ENCODE data around the gene SPTB.

Gene SPTB

DNA sequence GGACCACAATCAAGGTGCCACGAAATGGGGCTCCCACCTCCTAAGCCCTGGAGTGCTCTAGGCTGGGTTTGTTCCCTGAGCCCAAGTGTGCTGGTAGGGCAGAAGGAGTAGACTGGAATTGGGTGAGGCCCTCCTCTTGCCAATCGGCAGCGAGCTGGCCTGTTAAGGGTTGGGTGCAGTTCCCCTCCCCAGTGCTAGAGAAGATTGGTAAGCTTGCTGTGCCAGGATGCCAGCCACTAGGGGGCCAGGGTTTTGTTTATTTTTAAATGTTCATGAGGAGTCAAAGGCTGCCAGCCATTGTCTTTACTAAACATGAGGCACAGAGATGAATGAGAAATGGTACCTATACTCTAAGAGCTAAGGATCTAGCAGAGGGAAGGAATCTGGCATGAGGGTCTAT lies 79.7 kb downstream of the SPTB start:
- H3K27ac ChIP-seq, result no peak overlapping the region
- TF ChIP-seq, protein P1, sequence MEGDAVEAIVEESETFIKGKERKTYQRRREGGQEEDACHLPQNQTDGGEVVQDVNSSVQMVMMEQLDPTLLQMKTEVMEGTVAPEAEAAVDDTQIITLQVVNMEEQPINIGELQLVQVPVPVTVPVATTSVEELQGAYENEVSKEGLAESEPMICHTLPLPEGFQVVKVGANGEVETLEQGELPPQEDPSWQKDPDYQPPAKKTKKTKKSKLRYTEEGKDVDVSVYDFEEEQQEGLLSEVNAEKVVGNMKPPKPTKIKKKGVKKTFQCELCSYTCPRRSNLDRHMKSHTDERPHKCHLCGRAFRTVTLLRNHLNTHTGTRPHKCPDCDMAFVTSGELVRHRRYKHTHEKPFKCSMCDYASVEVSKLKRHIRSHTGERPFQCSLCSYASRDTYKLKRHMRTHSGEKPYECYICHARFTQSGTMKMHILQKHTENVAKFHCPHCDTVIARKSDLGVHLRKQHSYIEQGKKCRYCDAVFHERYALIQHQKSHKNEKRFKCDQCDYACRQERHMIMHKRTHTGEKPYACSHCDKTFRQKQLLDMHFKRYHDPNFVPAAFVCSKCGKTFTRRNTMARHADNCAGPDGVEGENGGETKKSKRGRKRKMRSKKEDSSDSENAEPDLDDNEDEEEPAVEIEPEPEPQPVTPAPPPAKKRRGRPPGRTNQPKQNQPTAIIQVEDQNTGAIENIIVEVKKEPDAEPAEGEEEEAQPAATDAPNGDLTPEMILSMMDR (conservative IDR thresholded peaks at IDR 0.05; ENCODE audit: low read depth), result peak; percentile 26; the same call in 1 of the 2 replicates
- no peak for DNase-seq (ENCODE audit: low spot score)
- POLR2A ChIA-PET (ENCODE audit: low non-redundant PET), result no interaction called here
- CTCF ChIA-PET, result interaction anchor here (0.6 to 1.1 kb wide), 8 partner anchors 12 to 138 kb away, joined by 3 to 4 read pairs (median 3); partner anchors contain the start of gene SPTB

GRCh38 chr14:64799555-64799954 lies 80.2 kb downstream of the SPTB start:
- POLR2A ChIA-PET (ENCODE audit: low non-redundant PET), result no interaction called here
- DNase-seq (ENCODE audit: low spot score), result no peak
- no peak overlapping the region for H3K27ac ChIP-seq
- CTCF ChIA-PET, result interaction anchor here (0.6 to 1.1 kb wide), 7 partner anchors 13 to 139 kb away, joined by 3 to 4 read pairs (median 3); no protein-coding TSS in a partner anchor
- TF ChIP-seq, protein P1 (conservative IDR thresholded peaks at IDR 0.05; ENCODE audit: low read depth), result no peak

GRCh38 chr14:64796369-64796768 lies 83.3 kb downstream of the SPTB start:
- TF ChIP-seq, protein P1 (conservative IDR thresholded peaks at IDR 0.05; ENCODE audit: low read depth), result no peak
- CTCF ChIA-PET, result no interaction called here
- no peak overlapping the region for H3K27ac ChIP-seq
- no peak for DNase-seq (ENCODE audit: low spot score)
- POLR2A ChIA-PET (ENCODE audit: low non-redundant PET), result no interaction called here

GRCh38 chr14:64795921-64796320 lies 83.8 kb downstream of the SPTB start:
- no peak for DNase-seq (ENCODE audit: low spot score)
- H3K27ac ChIP-seq, result no peak overlapping the region
- POLR2A ChIA-PET (ENCODE audit: low non-redundant PET), result no interaction called here
- CTCF ChIA-PET, result interaction anchor here (0.7 to 1.3 kb wide), 2 partner anchors 27 to 88 kb away, joined by 3 read pairs; no protein-coding TSS in a partner anchor
- TF ChIP-seq, protein P1 (conservative IDR thresholded peaks at IDR 0.05; ENCODE audit: low read depth), result no peak

- ChIA-PET CTCF (interaction anchor here (0.7 to 1.3 kb wide), 3 partner anchors 19 to 87 kb away, joined by 3 read pairs; no protein-coding TSS in a partner anchor), POLR2A (ENCODE audit: low non-redundant PET) (no interaction called here)
Measured at GRCh38 chr14:64795211-64795610, 84.5 kb downstream of the SPTB start.

GRCh38 chr14:64792871-64793560 lies 86.7 kb downstream of the SPTB start:
- ChIA-PET POLR2A (ENCODE audit: low non-redundant PET) (no interaction called here), CTCF (interaction anchor here (1.7 kb wide), 1 partner anchor 8 kb away, joined by 8 read pairs; no protein-coding TSS in a partner anchor)
- TF ChIP-seq, protein P1 (conservative IDR thresholded peaks at IDR 0.05; ENCODE audit: low read depth), result no peak
- no peak overlapping the region for H3K27ac ChIP-seq
- no peak for DNase-seq (ENCODE audit: low spot score)

More at GRCh38 chr14:64795211-64795610, 84.5 kb downstream of the SPTB start:
- DNase-seq (ENCODE audit: low spot score), result no peak
- TF ChIP-seq, protein P1 (conservative IDR thresholded peaks at IDR 0.05; ENCODE audit: low read depth), result no peak
- no peak overlapping the region for H3K27ac ChIP-seq
